ENCODE measurements around the gene CLCN5. TPM values are rescaled to one million over a fixed set of nuclear protein-coding genes. Genes with fewer than 3 reads are reported as not detected.

Gene CLCN5
- total RNA-seq, 4 donors from 2014 or later, result 2.7 to 13.1 (median 6.8) TPM

GRCh38 chrX:49878834-49879655 lies 43.4 kb upstream of the CLCN5 start, which contains the start of gene USP27X:
Gene USP27X (plus strand): TSS chrX:49879484. CDS start chrX:49880308, 824 bp downstream.
- Histone ChIP-seq H3K4me3 (peak within 1 kb of the TSS; percentile 51 to 69 (median 68)), H3K36me3 (no peaks in the 10 kb centered on the region), H3K4me1 (peaks cover 0 to 8% of the 10 kb centered on the region in 2 donors), H3K9me3 (no peaks in the 10 kb centered on the region), H3K27me3 (no peaks in the 10 kb centered on the region), H3K27ac (peak within 1 kb of the TSS; percentile 73 to 86 (median 78))
- intact Hi-C loops (cut with DNase I; ENCODE audit: low total_unique reads), result loop anchor here (5.0 to 10.0 kb wide), 2 partner anchors 587 to 614 kb away; partner anchors contain the start of genes FOXP3 and PPP1R3F
- TF ChIP-seq POLR2A (IDR thresholded peaks at IDR 0.05) (peak; percentile 21 to 25), CTCF (IDR thresholded peaks at IDR 0.05 in 4 of 5, conservative IDR thresholded peaks at IDR 0.05 in 1 of 5) (peak in 4 of 5 experiments; percentile 33 to 57 (median 48))
- peak; percentile 47 to 52 for DNase-seq
- in situ Hi-C loops (cut with MboI; ENCODE audit: low sequenced_read_pairs in 4 of 4), result no loop called here
- ATAC-seq, result peak; percentile 79 to 86

GRCh38 chrX:49879656-49880277 lies 42.6 kb upstream of the CLCN5 start:
- DNase-seq (no peak), ATAC-seq (peak; percentile 34 to 40)
- Histone ChIP-seq H3K27me3 (no peaks in the 10 kb centered on the region), H3K27ac (peak overlapping the region; percentile 73 to 86 (median 78)), H3K9me3 (no peaks in the 10 kb centered on the region), H3K36me3 (no peaks in the 10 kb centered on the region), H3K4me1 (peaks cover 0 to 8% of the 10 kb centered on the region in 2 donors), H3K4me3 (peak overlapping the region; percentile 51 to 69 (median 68))
- intact Hi-C loops (cut with DNase I; ENCODE audit: low total_unique reads) (loop anchor here (5.0 to 10.0 kb wide), 3 partner anchors 43 to 615 kb away; partner anchors contain the start of genes CLCN5, FOXP3 and PPP1R3F), in situ Hi-C loops (cut with MboI; ENCODE audit: low sequenced_read_pairs in 4 of 4) (no loop called here)
- TF ChIP-seq CTCF (IDR thresholded peaks at IDR 0.05 in 4 of 5, conservative IDR thresholded peaks at IDR 0.05 in 1 of 5) (no peak), POLR2A (IDR thresholded peaks at IDR 0.05) (no peak)

DNA sequence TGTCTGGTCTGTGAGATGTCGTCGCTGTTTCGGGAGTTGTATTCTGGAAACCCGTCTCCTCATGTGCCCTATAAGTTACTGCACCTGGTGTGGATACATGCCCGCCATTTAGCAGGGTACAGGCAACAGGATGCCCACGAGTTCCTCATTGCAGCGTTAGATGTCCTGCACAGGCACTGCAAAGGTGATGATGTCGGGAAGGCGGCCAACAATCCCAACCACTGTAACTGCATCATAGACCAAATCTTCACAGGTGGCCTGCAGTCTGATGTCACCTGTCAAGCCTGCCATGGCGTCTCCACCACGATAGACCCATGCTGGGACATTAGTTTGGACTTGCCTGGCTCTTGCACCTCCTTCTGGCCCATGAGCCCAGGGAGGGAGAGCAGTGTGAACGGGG lies 41.7 kb upstream of the CLCN5 start:
- DNase-seq, result no peak
- Histone ChIP-seq H3K27ac (no peak overlapping the region), H3K4me1 (peaks cover 0 to 8% of the 10 kb centered on the region in 2 donors), H3K36me3 (no peaks in the 10 kb centered on the region), H3K4me3 (no peak overlapping the region), H3K27me3 (no peaks in the 10 kb centered on the region), H3K9me3 (no peaks in the 10 kb centered on the region)
- intact Hi-C loops (cut with DNase I; ENCODE audit: low total_unique reads), result loop anchor here (5.0 kb wide), 1 partner anchor 42 kb away; the partner anchor contains the start of gene CLCN5
- in situ Hi-C loops (cut with MboI; ENCODE audit: low sequenced_read_pairs in 4 of 4), result no loop called here
- ATAC-seq, result no peak
- TF ChIP-seq CTCF (IDR thresholded peaks at IDR 0.05 in 4 of 5, conservative IDR thresholded peaks at IDR 0.05 in 1 of 5) (no peak), POLR2A (IDR thresholded peaks at IDR 0.05) (no peak)

GRCh38 chrX:49884290-49884862 lies 38.0 kb upstream of the CLCN5 start:
- in situ Hi-C loops (cut with MboI; ENCODE audit: low sequenced_read_pairs in 4 of 4), result no loop called here
- Histone ChIP-seq H3K27me3 (no peaks in the 10 kb centered on the region), H3K9me3 (no peaks in the 10 kb centered on the region), H3K4me3 (no peak overlapping the region), H3K4me1 (peaks cover 0 to 2% of the 10 kb centered on the region in 2 donors), H3K27ac (no peak overlapping the region), H3K36me3 (no peaks in the 10 kb centered on the region)
- peak in 1 of 2 donors; percentile 15 for DNase-seq
- peak in 1 of 2 donors; percentile 41 for ATAC-seq
- TF ChIP-seq CTCF (IDR thresholded peaks at IDR 0.05 in 4 of 5, conservative IDR thresholded peaks at IDR 0.05 in 1 of 5) (peak; percentile 13 to 69 (median 43)), POLR2A (IDR thresholded peaks at IDR 0.05) (no peak)
- intact Hi-C loops (cut with DNase I; ENCODE audit: low total_unique reads), result loop anchor here (5.0 kb wide), 1 partner anchor 38 kb away; the partner anchor contains the start of gene CLCN5

Data from gastrocnemius medialis (tissue), 4 donors.